Epithelial cell of esophagus (primary cell): Measurements from ENCODE around the gene RASGEF1C.

Experiments used
- DNase-seq: peaks from one replicate; pipeline ENCODE4 v3.0.0; 2010; ENCODE audit warnings: low read depth
- H3K4me3 ChIP-seq: 2 replicates; pipeline ENCODE4 v1.5.1; 2011; ENCODE audit warnings: mild to moderate bottlenecking, low read length, control low read depth
- CTCF ChIP-seq: IDR thresholded peaks from 2 replicates; pipeline ENCODE4 v1.5.1; 2011; ENCODE audit warnings: low read depth, mild to moderate bottlenecking, low read length, control low read depth, inconsistent platforms; ENCODE audit not compliant: insufficient read depth; ENCODE audit errors: missing control alignments

Gene RASGEF1C

GRCh38 chr5:180078348-180078747, 130.7 kb downstream of the RASGEF1C start:
- TF ChIP-seq CTCF: no peak
- H3K4me3 ChIP-seq: no peak overlapping the region
- DNase-seq: no peak

GRCh38 chr5:180077594-180078284, 131.3 kb downstream of the RASGEF1C start:
- H3K4me3 ChIP-seq: no peak overlapping the region
- TF ChIP-seq CTCF: no peak
- no peak for DNase-seq

- TF ChIP-seq CTCF: no peak
- DNase-seq: no peak
Observed at GRCh38 chr5:180075703-180076102, 133.3 kb downstream of the RASGEF1C start.

GRCh38 chr5:180074462-180074861, 134.5 kb downstream of the RASGEF1C start:
- no peak for TF ChIP-seq CTCF
- no peak overlapping the region for H3K4me3 ChIP-seq
- no peak for DNase-seq

More at GRCh38 chr5:180075703-180076102, 133.3 kb downstream of the RASGEF1C start:
- H3K4me3 ChIP-seq: no peak overlapping the region

GRCh38 chr5:180072556-180072955, 136.5 kb downstream of the RASGEF1C start:
- DNase-seq: no peak
- TF ChIP-seq CTCF: no peak
- H3K4me3 ChIP-seq: no peak overlapping the region

GRCh38 chr5:180072256-180072548, 136.8 kb downstream of the RASGEF1C start:
- no peak overlapping the region for H3K4me3 ChIP-seq
- no peak for DNase-seq
- no peak for TF ChIP-seq CTCF
